Small intestine (tissue), 7 donors: ENCODE results near the gene URI1. TPM values are rescaled to one million over a fixed set of nuclear protein-coding genes. Genes with fewer than 3 reads are reported as not detected.
"Not testable (repeated sequence)": the region's sequence is repeated elsewhere in the genome, so short reads cannot be mapped to it uniquely, and the experiment has no call there.

Experiments used
- DNase-seq, 2 donors: peaks; one replicate each; pipeline versions ENCODE4 v3.0.0 to v3.0.0-alpha.2; 2013
- FAIRE-seq: peaks from 2 replicates; lab custom pipeline; 2012; peaks lifted over from hg19 to GRCh38; lab: Jason Lieb, UNC
- H3K27ac ChIP-seq, 3 donors: one replicate each; pipeline ENCODE4 v1.5.1; 2013; ENCODE audit warnings: low read length in 2 of 3, mild to moderate bottlenecking in 2 of 3, control low read depth in 1 of 3, inconsistent platforms in 1 of 3, low read depth in 1 of 3, moderate library complexity in 1 of 3
- H3K27me3 ChIP-seq, 3 donors: one replicate each; pipeline ENCODE4 v1.6.1; 2013; ENCODE audit warnings: low read length in 3 of 3, inconsistent platforms in 1 of 3; ENCODE audit not compliant: control insufficient read depth in 3 of 3, insufficient read depth in 3 of 3
- H3K36me3 ChIP-seq, 3 donors: one replicate each; pipeline ENCODE4 v1.6.1; 2013; ENCODE audit warnings: low read length in 3 of 3, inconsistent platforms in 1 of 3, low read depth in 1 of 3, mild to moderate bottlenecking in 1 of 3, moderate library complexity in 1 of 3; ENCODE audit not compliant: control insufficient read depth in 3 of 3, insufficient read depth in 2 of 3
- H3K4me1 ChIP-seq, 3 donors: one replicate each; pipeline ENCODE4 v1.6.1; 2013; ENCODE audit warnings: low read length in 2 of 3, inconsistent platforms in 1 of 3, low read depth in 1 of 3, mild to moderate bottlenecking in 1 of 3, moderate library complexity in 1 of 3; ENCODE audit not compliant: control insufficient read depth in 3 of 3, insufficient read depth in 2 of 3
- H3K4me3 ChIP-seq, 3 donors: one replicate each; pipeline ENCODE4 v1.5.1; 2013; ENCODE audit warnings: low read length in 3 of 3, control low read depth in 1 of 3, inconsistent platforms in 1 of 3, low read depth in 1 of 3, mild to moderate bottlenecking in 1 of 3, moderate library complexity in 1 of 3
- H3K9me3 ChIP-seq, 2 donors: one replicate each; pipeline ENCODE4 v1.6.1; 2013; ENCODE audit warnings: low read depth in 1 of 2, low read length in 1 of 2; ENCODE audit not compliant: control insufficient read depth in 2 of 2, insufficient read depth in 1 of 2
- WGBS, 3 donors: extraction: QIAGEN DNeasy Blood & Tissue Kit; methylation state at CpG; one replicate each; pipeline ENCODE4 v1.1.7; 2013; 5-methylcytosine and 5-hydroxymethylcytosine counted together
- polyA plus RNA-seq, 4 donors: library from polyadenylated mRNA; stranded (reverse) in 3 of 4; unstranded in 1 of 4; fragments of 200-250 nt in 3 of 4; fragments of 120-200 nt in 1 of 4; gene quantifications; one replicate each; pipeline versions ENCODE4 v1.2.1 to v1.2.3, GENCODE V29; 2013
- donor health status: healthy with polysubstance abuse.
- donor health status: control.
- donor health status: control.
- donor health status: Bipolar disorder and iron deficiency.
- donor health status: healthy.

The URI1 gene
- polyA plus RNA-seq, 4 donors, result 14.3 to 60.3 (median 27.9) TPM

GRCh38 chr19:29945017-29945416 lies 3.0 kb downstream of the URI1 start:
- Histone ChIP-seq H3K27ac (no peak overlapping the region), H3K27me3 (no peaks in the 10 kb centered on the region), H3K36me3 (no peaks in the 10 kb centered on the region), H3K4me1 (peaks cover 7 to 9% (median 8%) of the 10 kb centered on the region in 3 donors), H3K9me3 (no peaks in the 10 kb centered on the region), H3K4me3 (no peak overlapping the region)
- DNase-seq (no peak), FAIRE-seq (no peak)
- 72 to 100% (median 91%) methylated on average over 1 of the region's 1 CpG for WGBS, 3 donors

- Histone ChIP-seq H3K36me3 (no peaks in the 10 kb centered on the region), H3K27me3 (no peaks in the 10 kb centered on the region), H3K4me3 (no peak overlapping the region), H3K4me1 (peaks cover 7 to 9% (median 8%) of the 10 kb centered on the region in 3 donors), H3K9me3 (no peaks in the 10 kb centered on the region), H3K27ac (no peak overlapping the region)
- WGBS, 3 donors, result 50 to 66% (median 63%) methylated on average over 4 of the region's 4 CpGs
- no peak for DNase-seq
- FAIRE-seq, result no peak
These were observed 3.4 kb downstream of the URI1 start for GRCh38 chr19:29945433-29945832.

- FAIRE-seq, result no peak
- peaks cover 7 to 9% (median 8%) of the 10 kb centered on the region in 3 donors for H3K4me1 ChIP-seq
- H3K4me3 ChIP-seq, result no peak overlapping the region
- WGBS, 3 donors, result 82 to 89% (median 89%) methylated on average over 2 of the region's 2 CpGs
- DNase-seq, result no peak
- no peak overlapping the region for H3K27ac ChIP-seq
- no peaks in the 10 kb centered on the region for H3K27me3 ChIP-seq
- no peaks in the 10 kb centered on the region for H3K9me3 ChIP-seq
- peaks cover 0 to 2% (median 0%) of the 10 kb centered on the region in 3 donors for H3K36me3 ChIP-seq
These were observed 4.6 kb downstream of the URI1 start for GRCh38 chr19:29946645-29947044.

- H3K4me1 ChIP-seq, result peaks cover 7 to 9% (median 8%) of the 10 kb centered on the region in 3 donors
- no peak for DNase-seq
- no peak for FAIRE-seq
- H3K27me3 ChIP-seq, result no peaks in the 10 kb centered on the region
- peaks cover 0 to 2% (median 0%) of the 10 kb centered on the region in 3 donors for H3K36me3 ChIP-seq
- H3K27ac ChIP-seq, result no peak overlapping the region
- H3K9me3 ChIP-seq, result no peaks in the 10 kb centered on the region
- WGBS, 3 donors, result 81 to 97% (median 83%) methylated on average over 2 of the region's 2 CpGs
- H3K4me3 ChIP-seq, result no peak overlapping the region
These were observed 5.8 kb downstream of the URI1 start for GRCh38 chr19:29947871-29948270.

- DNase-seq, H3K27me3 ChIP-seq, H3K9me3 ChIP-seq, H3K4me3 ChIP-seq, H3K36me3 ChIP-seq, H3K4me1 ChIP-seq, H3K27ac ChIP-seq, FAIRE-seq: not testable (repeated sequence)
- 95 to 98% (median 95%) methylated on average over 26 to 57 of the region's 57 CpGs for WGBS, 3 donors
These were observed 6.9 kb downstream of the URI1 start for GRCh38 chr19:29948759-29949470.

GRCh38 chr19:29952177-29952576 lies 10.1 kb downstream of the URI1 start:
- DNase-seq (no peak), FAIRE-seq (no peak)
- H3K4me1 ChIP-seq, result no peaks in the 10 kb centered on the region
- 88 to 96% (median 88%) methylated on average over 1 of the region's 1 CpG for WGBS, 3 donors
- no peaks in the 10 kb centered on the region for H3K9me3 ChIP-seq
- H3K27ac ChIP-seq, result no peak overlapping the region
- H3K27me3 ChIP-seq, result no peaks in the 10 kb centered on the region
- H3K4me3 ChIP-seq, result no peak overlapping the region
- peaks cover 0 to 2% (median 0%) of the 10 kb centered on the region in 3 donors for H3K36me3 ChIP-seq

- no peaks in the 10 kb centered on the region for H3K27me3 ChIP-seq
These were observed 10.6 kb downstream of the URI1 start for GRCh38 chr19:29952646-29953045.

GRCh38 chr19:29953352-29954247 lies 11.6 kb downstream of the URI1 start:
- Histone ChIP-seq H3K9me3 (no peaks in the 10 kb centered on the region), H3K4me1 (no peaks in the 10 kb centered on the region), H3K36me3 (peaks cover 0 to 2% (median 0%) of the 10 kb centered on the region in 3 donors), H3K4me3 (no peak overlapping the region), H3K27ac (no peak overlapping the region), H3K27me3 (no peaks in the 10 kb centered on the region)
- WGBS, 3 donors, result 96 to 100% (median 99%) methylated on average over 2 of the region's 2 CpGs
- FAIRE-seq (no peak), DNase-seq (no peak)

More at GRCh38 chr19:29952646-29953045, 10.6 kb downstream of the URI1 start:
- 64 to 74% (median 74%) methylated on average over 4 of the region's 4 CpGs for WGBS, 3 donors
- Histone ChIP-seq H3K4me1 (no peaks in the 10 kb centered on the region), H3K9me3 (no peaks in the 10 kb centered on the region), H3K27ac (no peak overlapping the region), H3K4me3 (no peak overlapping the region), H3K36me3 (peaks cover 0 to 2% (median 0%) of the 10 kb centered on the region in 3 donors)
- DNase-seq, result no peak
- no peak for FAIRE-seq
